SH-SY5Y (cell line): ENCODE results near the gene BMPR1B.

ENCODE experiments used
- GATA2 ChIP-seq: IDR thresholded peaks from 2 replicates; pipeline ENCODE4 v1.6.1; 2011; ENCODE audit warnings: mild to moderate bottlenecking, low read depth, low read length
- GATA3 ChIP-seq: IDR thresholded peaks from 2 replicates; pipeline ENCODE4 v1.6.1; 2011; ENCODE audit warnings: low read depth, mild to moderate bottlenecking, low read length, moderate library complexity

- no peak for TF ChIP-seq GATA2
- TF ChIP-seq GATA3, result no peak
These were observed 238.1 kb downstream of the BMPR1B start for GRCh38 chr4:94995684-94996394.
